ENCODE measurements around the gene IFNL1. TPM values are rescaled to one million over a fixed set of nuclear protein-coding genes. Genes with fewer than 3 reads are reported as not detected.
"Not testable (repeated sequence)": the region's sequence is repeated elsewhere in the genome, so short reads cannot be mapped to it uniquely, and the experiment has no call there.

Gene IFNL1
- polyA plus RNA-seq, 4 donors, result not detected

GRCh38 chr19:39308531-39309304 lies 12.5 kb downstream of the IFNL1 start:
- peaks cover 0 to 2% (median 0%) of the 10 kb centered on the region in 3 donors for H3K36me3 ChIP-seq (ENCODE audit: control insufficient read depth in 3 of 3, insufficient read depth in 2 of 3, low read depth in 1 of 3, low read length in 3 of 3)
- DNase-seq (peak; percentile 39 to 55), FAIRE-seq (no peak)
- peaks cover 0 to 43% (median 3%) of the 10 kb centered on the region in 3 donors for H3K27me3 ChIP-seq (ENCODE audit: control insufficient read depth in 3 of 3, insufficient read depth in 3 of 3, low read length in 3 of 3)
- H3K27ac ChIP-seq (ENCODE audit: low read depth in 1 of 3, low read length in 2 of 3), result no peak overlapping the region
- H3K4me3 ChIP-seq (ENCODE audit: low read depth in 1 of 3, low read length in 3 of 3), result no peak overlapping the region
- H3K4me1 ChIP-seq (ENCODE audit: control insufficient read depth in 3 of 3, insufficient read depth in 2 of 3, low read depth in 1 of 3, low read length in 2 of 3), result peaks cover 0 to 23% (median 4%) of the 10 kb centered on the region in 3 donors
- 32 to 53% (median 52%) methylated on average over 18 of the region's 18 CpGs for WGBS, 3 donors
- peaks cover 0 to 3% of the 10 kb centered on the region in 2 donors for H3K9me3 ChIP-seq (ENCODE audit: control insufficient read depth in 2 of 2, insufficient read depth in 1 of 2, low read depth in 1 of 2, low read length in 1 of 2)

- FAIRE-seq; H3K36me3 ChIP-seq (ENCODE audit: control insufficient read depth in 3 of 3, insufficient read depth in 2 of 3, low read depth in 1 of 3, low read length in 3 of 3); DNase-seq; H3K9me3 ChIP-seq (ENCODE audit: control insufficient read depth in 2 of 2, insufficient read depth in 1 of 2, low read depth in 1 of 2, low read length in 1 of 2); H3K27ac ChIP-seq (ENCODE audit: low read depth in 1 of 3, low read length in 2 of 3); H3K4me3 ChIP-seq (ENCODE audit: low read depth in 1 of 3, low read length in 3 of 3): not testable (repeated sequence)
- Histone ChIP-seq H3K27me3 (ENCODE audit: control insufficient read depth in 3 of 3, insufficient read depth in 3 of 3, low read length in 3 of 3) (peaks cover 0 to 38% (median 3%) of the 10 kb centered on the region in 3 donors), H3K4me1 (ENCODE audit: control insufficient read depth in 3 of 3, insufficient read depth in 2 of 3, low read depth in 1 of 3, low read length in 2 of 3) (peaks cover 0 to 21% (median 4%) of the 10 kb centered on the region in 3 donors)
- 92 to 96% (median 94%) methylated on average over 7 of the region's 7 CpGs for WGBS, 3 donors
Measured at GRCh38 chr19:39309305-39309670, 13.1 kb downstream of the IFNL1 start.

- Histone ChIP-seq H3K36me3 (ENCODE audit: control insufficient read depth in 3 of 3, insufficient read depth in 2 of 3, low read depth in 1 of 3, low read length in 3 of 3) (peaks cover 0 to 6% (median 0%) of the 10 kb centered on the region in 3 donors), H3K4me3 (ENCODE audit: low read depth in 1 of 3, low read length in 3 of 3) (no peak overlapping the region), H3K4me1 (ENCODE audit: control insufficient read depth in 3 of 3, insufficient read depth in 2 of 3, low read depth in 1 of 3, low read length in 2 of 3) (peaks cover 0 to 18% (median 4%) of the 10 kb centered on the region in 3 donors), H3K27me3 (ENCODE audit: control insufficient read depth in 3 of 3, insufficient read depth in 3 of 3, low read length in 3 of 3) (peaks cover 0 to 31% (median 3%) of the 10 kb centered on the region in 3 donors), H3K27ac (ENCODE audit: low read depth in 1 of 3, low read length in 2 of 3) (no peak overlapping the region), H3K9me3 (ENCODE audit: control insufficient read depth in 2 of 2, insufficient read depth in 1 of 2, low read depth in 1 of 2, low read length in 1 of 2) (peaks cover 0 to 3% of the 10 kb centered on the region in 2 donors)
- no peak for DNase-seq
- FAIRE-seq, result no peak
- 70 to 74% (median 71%) methylated on average over 11 of the region's 11 CpGs for WGBS, 3 donors
Measured at GRCh38 chr19:39310558-39311311, 14.5 kb downstream of the IFNL1 start.

- DNase-seq (no peak), FAIRE-seq (no peak)
- H3K27ac ChIP-seq (ENCODE audit: low read depth in 1 of 3, low read length in 2 of 3), result no peak overlapping the region
- peaks cover 0 to 6% (median 2%) of the 10 kb centered on the region in 3 donors for H3K36me3 ChIP-seq (ENCODE audit: control insufficient read depth in 3 of 3, insufficient read depth in 2 of 3, low read depth in 1 of 3, low read length in 3 of 3)
- no peaks in the 10 kb centered on the region for H3K9me3 ChIP-seq (ENCODE audit: control insufficient read depth in 2 of 2, insufficient read depth in 1 of 2, low read depth in 1 of 2, low read length in 1 of 2)
- no peaks in the 10 kb centered on the region for H3K4me1 ChIP-seq (ENCODE audit: control insufficient read depth in 3 of 3, insufficient read depth in 2 of 3, low read depth in 1 of 3, low read length in 2 of 3)
- peaks cover 0 to 3% (median 0%) of the 10 kb centered on the region in 3 donors for H3K27me3 ChIP-seq (ENCODE audit: control insufficient read depth in 3 of 3, insufficient read depth in 3 of 3, low read length in 3 of 3)
- WGBS, 3 donors, result 95 to 96% (median 95%) methylated on average over 56 to 64 of the region's 64 CpGs
- H3K4me3 ChIP-seq (ENCODE audit: low read depth in 1 of 3, low read length in 3 of 3), result no peak overlapping the region
Measured at GRCh38 chr19:39314016-39314728, 18.0 kb downstream of the IFNL1 start.

GRCh38 chr19:39315933-39316332 lies 19.7 kb downstream of the IFNL1 start:
- 94 to 100% (median 95%) methylated on average over 1 of the region's 1 CpG for WGBS, 3 donors
- no peak for FAIRE-seq
- Histone ChIP-seq H3K4me3 (ENCODE audit: low read depth in 1 of 3, low read length in 3 of 3) (no peak overlapping the region), H3K9me3 (ENCODE audit: control insufficient read depth in 2 of 2, insufficient read depth in 1 of 2, low read depth in 1 of 2, low read length in 1 of 2) (no peaks in the 10 kb centered on the region), H3K36me3 (ENCODE audit: control insufficient read depth in 3 of 3, insufficient read depth in 2 of 3, low read depth in 1 of 3, low read length in 3 of 3) (peaks cover 0 to 6% (median 2%) of the 10 kb centered on the region in 3 donors), H3K4me1 (ENCODE audit: control insufficient read depth in 3 of 3, insufficient read depth in 2 of 3, low read depth in 1 of 3, low read length in 2 of 3) (no peaks in the 10 kb centered on the region), H3K27me3 (ENCODE audit: control insufficient read depth in 3 of 3, insufficient read depth in 3 of 3, low read length in 3 of 3) (peaks cover 0 to 13% (median 0%) of the 10 kb centered on the region in 3 donors), H3K27ac (ENCODE audit: low read depth in 1 of 3, low read length in 2 of 3) (no peak overlapping the region)
- no peak for DNase-seq

- FAIRE-seq, result no peak
- H3K9me3 ChIP-seq (ENCODE audit: control insufficient read depth in 2 of 2, insufficient read depth in 1 of 2, low read depth in 1 of 2, low read length in 1 of 2), result no peaks in the 10 kb centered on the region
- peaks cover 0 to 6% (median 2%) of the 10 kb centered on the region in 3 donors for H3K36me3 ChIP-seq (ENCODE audit: control insufficient read depth in 3 of 3, insufficient read depth in 2 of 3, low read depth in 1 of 3, low read length in 3 of 3)
- no peak overlapping the region for H3K27ac ChIP-seq (ENCODE audit: low read depth in 1 of 3, low read length in 2 of 3)
- no peak overlapping the region for H3K4me3 ChIP-seq (ENCODE audit: low read depth in 1 of 3, low read length in 3 of 3)
- DNase-seq, result no peak
- peaks cover 0 to 22% (median 0%) of the 10 kb centered on the region in 3 donors for H3K27me3 ChIP-seq (ENCODE audit: control insufficient read depth in 3 of 3, insufficient read depth in 3 of 3, low read length in 3 of 3)
- H3K4me1 ChIP-seq (ENCODE audit: control insufficient read depth in 3 of 3, insufficient read depth in 2 of 3, low read depth in 1 of 3, low read length in 2 of 3), result no peaks in the 10 kb centered on the region
- 88 to 96% (median 90%) methylated on average over 12 of the region's 12 CpGs for WGBS, 3 donors
Measured at GRCh38 chr19:39316627-39317321, 20.6 kb downstream of the IFNL1 start.

- FAIRE-seq (no peak), DNase-seq (no peak)
- H3K27me3 ChIP-seq (ENCODE audit: control insufficient read depth in 3 of 3, insufficient read depth in 3 of 3, low read length in 3 of 3), result peaks cover 0 to 22% (median 0%) of the 10 kb centered on the region in 3 donors
- H3K9me3 ChIP-seq (ENCODE audit: control insufficient read depth in 2 of 2, insufficient read depth in 1 of 2, low read depth in 1 of 2, low read length in 1 of 2), result no peaks in the 10 kb centered on the region
- H3K4me3 ChIP-seq (ENCODE audit: low read depth in 1 of 3, low read length in 3 of 3), result no peak overlapping the region
- H3K4me1 ChIP-seq (ENCODE audit: control insufficient read depth in 3 of 3, insufficient read depth in 2 of 3, low read depth in 1 of 3, low read length in 2 of 3), result no peaks in the 10 kb centered on the region
- H3K27ac ChIP-seq (ENCODE audit: low read depth in 1 of 3, low read length in 2 of 3), result no peak overlapping the region
- peaks cover 0 to 6% (median 2%) of the 10 kb centered on the region in 3 donors for H3K36me3 ChIP-seq (ENCODE audit: control insufficient read depth in 3 of 3, insufficient read depth in 2 of 3, low read depth in 1 of 3, low read length in 3 of 3)
- WGBS, 3 donors, result 92 to 96% (median 93%) methylated on average over 4 of the region's 4 CpGs
Measured at GRCh38 chr19:39317476-39317875, 21.3 kb downstream of the IFNL1 start.

Measured in small intestine (tissue), 7 donors.